ENCODE data around the gene CFAP61. TPM values are rescaled to one million over a fixed set of nuclear protein-coding genes. Genes with fewer than 3 reads are reported as not detected.
A peak's percentile ranks its signal among the peaks of the same experiment; 100 is the strongest.

CFAP61 gene
- total RNA-seq, 1 donor from 2014 or later, result not detected

DNA sequence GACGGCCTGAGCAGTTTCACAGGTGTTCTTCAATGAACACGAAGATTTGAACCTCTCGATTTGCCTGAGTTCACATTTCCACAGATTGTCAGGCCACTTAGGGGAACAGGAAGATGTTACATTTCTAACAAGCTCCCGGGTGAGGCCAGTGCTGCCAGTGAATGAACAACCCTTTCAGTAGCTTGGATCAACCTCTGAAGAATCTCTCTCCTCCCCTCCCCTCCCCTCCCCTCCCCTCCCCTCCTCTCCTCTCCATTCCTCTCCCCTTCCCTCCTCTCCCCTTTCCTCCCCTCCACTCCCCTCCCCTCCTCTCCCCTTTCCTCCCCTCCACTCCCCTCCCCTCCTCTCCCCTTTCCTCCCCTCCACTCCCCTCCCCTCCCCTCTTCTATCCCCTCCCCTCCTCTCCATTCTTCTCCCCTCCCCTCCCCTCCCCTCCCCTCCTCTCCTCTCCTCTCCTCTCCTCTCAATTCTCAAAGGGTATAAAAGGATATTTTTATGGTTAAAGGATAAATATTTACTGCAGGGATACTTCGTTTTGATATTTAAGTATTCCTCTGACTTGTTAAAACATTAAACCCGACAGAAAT, 201.5 kb downstream of the CFAP61 start:
- no peaks in the 10 kb centered on the region for H3K9me3 ChIP-seq
- TF ChIP-seq, protein P1, sequence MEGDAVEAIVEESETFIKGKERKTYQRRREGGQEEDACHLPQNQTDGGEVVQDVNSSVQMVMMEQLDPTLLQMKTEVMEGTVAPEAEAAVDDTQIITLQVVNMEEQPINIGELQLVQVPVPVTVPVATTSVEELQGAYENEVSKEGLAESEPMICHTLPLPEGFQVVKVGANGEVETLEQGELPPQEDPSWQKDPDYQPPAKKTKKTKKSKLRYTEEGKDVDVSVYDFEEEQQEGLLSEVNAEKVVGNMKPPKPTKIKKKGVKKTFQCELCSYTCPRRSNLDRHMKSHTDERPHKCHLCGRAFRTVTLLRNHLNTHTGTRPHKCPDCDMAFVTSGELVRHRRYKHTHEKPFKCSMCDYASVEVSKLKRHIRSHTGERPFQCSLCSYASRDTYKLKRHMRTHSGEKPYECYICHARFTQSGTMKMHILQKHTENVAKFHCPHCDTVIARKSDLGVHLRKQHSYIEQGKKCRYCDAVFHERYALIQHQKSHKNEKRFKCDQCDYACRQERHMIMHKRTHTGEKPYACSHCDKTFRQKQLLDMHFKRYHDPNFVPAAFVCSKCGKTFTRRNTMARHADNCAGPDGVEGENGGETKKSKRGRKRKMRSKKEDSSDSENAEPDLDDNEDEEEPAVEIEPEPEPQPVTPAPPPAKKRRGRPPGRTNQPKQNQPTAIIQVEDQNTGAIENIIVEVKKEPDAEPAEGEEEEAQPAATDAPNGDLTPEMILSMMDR (IDR thresholded peaks at IDR 0.05), result no peak
- H3K4me1 ChIP-seq, result no peaks in the 10 kb centered on the region
- ATAC-seq, result no peak
- no peak overlapping the region for H3K4me3 ChIP-seq
- no peaks in the 10 kb centered on the region for H3K27me3 ChIP-seq
- no peak for DNase-seq
- no peak overlapping the region for H3K27ac ChIP-seq
- H3K36me3 ChIP-seq, result no peaks in the 10 kb centered on the region
- intact Hi-C loops (cut with DNase I), result no loop called here

DNA sequence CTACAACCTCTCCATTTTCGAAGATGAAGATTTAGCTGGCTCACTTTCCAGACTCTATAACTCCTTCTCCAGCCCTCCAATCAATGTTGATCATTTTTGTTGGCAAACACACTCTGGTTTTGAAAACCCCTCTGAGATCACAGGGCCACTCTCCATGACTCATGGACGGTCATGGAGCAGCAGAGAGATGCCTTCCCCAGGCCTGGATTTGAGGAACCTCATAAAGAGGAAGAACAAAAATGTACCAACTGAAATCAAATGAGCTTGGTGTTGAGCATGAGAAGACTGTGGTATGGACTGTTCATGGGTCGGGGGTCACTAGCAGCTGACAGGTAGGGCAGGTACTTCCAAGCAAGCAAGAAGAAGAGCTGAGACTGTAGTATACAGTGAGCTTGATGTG, 202.8 kb downstream of the CFAP61 start:
- no peak overlapping the region for H3K27ac ChIP-seq
- intact Hi-C loops (cut with DNase I), result no loop called here
- no peaks in the 10 kb centered on the region for H3K4me1 ChIP-seq

DNA sequence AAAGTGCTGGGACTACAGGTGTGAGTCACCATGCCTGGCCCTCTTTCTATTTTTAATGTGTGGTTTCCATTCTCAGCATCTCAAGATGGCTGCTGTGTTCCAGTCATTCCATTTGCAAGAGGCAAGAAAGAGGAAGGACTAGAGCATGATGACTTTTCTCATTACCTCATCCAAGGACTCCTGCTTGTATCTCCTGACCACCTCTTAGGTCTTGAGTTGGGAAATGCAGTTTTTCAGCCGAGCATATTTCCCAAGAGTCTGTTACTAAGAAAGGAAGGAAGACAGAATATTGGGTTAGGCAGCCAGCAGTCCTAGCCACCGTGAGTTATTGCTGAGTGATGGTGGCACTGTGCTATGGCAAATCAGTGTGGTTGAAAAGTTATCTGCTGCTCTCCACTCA, 207.2 kb downstream of the CFAP61 start:
- no peak for DNase-seq
- no peak overlapping the region for H3K27ac ChIP-seq
- peak; percentile 79 for ATAC-seq
- H3K36me3 ChIP-seq, result no peaks in the 10 kb centered on the region
- no peaks in the 10 kb centered on the region for H3K27me3 ChIP-seq
- intact Hi-C loops (cut with DNase I), result no loop called here
- no peaks in the 10 kb centered on the region for H3K4me1 ChIP-seq
- no peak overlapping the region for H3K4me3 ChIP-seq
- TF ChIP-seq, protein P1 (IDR thresholded peaks at IDR 0.05), result no peak
- H3K9me3 ChIP-seq, result no peaks in the 10 kb centered on the region

More for the DNA sequence above, 202.8 kb downstream of the CFAP61 start:
- Histone ChIP-seq H3K27me3 (no peaks in the 10 kb centered on the region), H3K36me3 (no peaks in the 10 kb centered on the region), H3K4me3 (no peak overlapping the region), H3K9me3 (no peaks in the 10 kb centered on the region)
- DNase-seq (no peak), ATAC-seq (peak; percentile 85)
- TF ChIP-seq, protein P1 (IDR thresholded peaks at IDR 0.05), result no peak

DNA sequence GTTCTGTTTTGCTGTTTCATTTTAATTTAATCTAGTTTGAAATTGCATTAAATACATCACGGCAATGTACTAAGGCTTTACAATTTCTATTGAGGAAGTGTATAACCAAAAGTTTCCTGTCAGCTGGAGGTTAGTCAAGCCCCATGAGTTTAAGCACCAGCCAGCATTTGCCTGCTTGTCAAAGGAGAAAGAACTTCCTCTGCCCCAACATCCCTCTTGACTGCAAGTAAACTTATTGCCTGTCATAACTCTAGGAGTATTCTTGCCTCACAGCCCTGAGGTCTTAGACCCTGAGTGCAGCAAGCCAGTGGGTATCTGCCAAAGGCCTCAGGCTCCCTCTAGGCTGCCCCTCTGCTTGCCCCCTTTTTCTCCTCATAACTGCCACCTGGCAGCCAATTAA, 208.8 kb downstream of the CFAP61 start:
- Histone ChIP-seq H3K27me3 (no peaks in the 10 kb centered on the region), H3K4me3 (no peak overlapping the region), H3K4me1 (no peaks in the 10 kb centered on the region), H3K9me3 (no peaks in the 10 kb centered on the region), H3K36me3 (no peaks in the 10 kb centered on the region), H3K27ac (no peak overlapping the region)
- ATAC-seq (peak; percentile 85), DNase-seq (no peak)
- TF ChIP-seq, protein P1 (IDR thresholded peaks at IDR 0.05), result no peak
- intact Hi-C loops (cut with DNase I), result no loop called here

DNA sequence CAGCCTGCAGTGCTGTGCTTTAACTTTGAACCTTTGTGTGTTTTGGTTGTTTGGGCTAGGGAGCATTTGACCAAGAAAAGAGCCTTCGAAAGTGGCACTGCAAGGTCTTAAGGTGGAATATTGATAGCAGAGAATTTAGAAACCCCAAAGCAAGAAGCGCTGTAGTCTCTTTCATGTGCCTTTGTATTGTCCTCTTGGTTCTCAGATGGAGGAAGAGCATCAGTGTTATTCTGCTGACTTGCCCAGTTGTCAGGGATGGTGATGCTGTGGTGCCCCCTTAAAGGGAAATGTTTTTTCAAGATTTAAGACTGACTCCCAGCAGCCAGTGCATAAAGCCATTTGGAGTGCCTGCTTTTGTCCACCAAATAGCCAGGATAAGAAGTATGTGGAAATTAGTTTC, 212.9 kb downstream of the CFAP61 start:
- H3K4me3 ChIP-seq, result no peak overlapping the region
- no peaks in the 10 kb centered on the region for H3K9me3 ChIP-seq
- intact Hi-C loops (cut with DNase I), result no loop called here
- DNase-seq, result no peak
- no peak overlapping the region for H3K27ac ChIP-seq
- H3K4me1 ChIP-seq, result no peaks in the 10 kb centered on the region
- ATAC-seq, result no peak
- TF ChIP-seq, protein P1 (IDR thresholded peaks at IDR 0.05), result no peak
- no peaks in the 10 kb centered on the region for H3K27me3 ChIP-seq
- no peaks in the 10 kb centered on the region for H3K36me3 ChIP-seq

DNA sequence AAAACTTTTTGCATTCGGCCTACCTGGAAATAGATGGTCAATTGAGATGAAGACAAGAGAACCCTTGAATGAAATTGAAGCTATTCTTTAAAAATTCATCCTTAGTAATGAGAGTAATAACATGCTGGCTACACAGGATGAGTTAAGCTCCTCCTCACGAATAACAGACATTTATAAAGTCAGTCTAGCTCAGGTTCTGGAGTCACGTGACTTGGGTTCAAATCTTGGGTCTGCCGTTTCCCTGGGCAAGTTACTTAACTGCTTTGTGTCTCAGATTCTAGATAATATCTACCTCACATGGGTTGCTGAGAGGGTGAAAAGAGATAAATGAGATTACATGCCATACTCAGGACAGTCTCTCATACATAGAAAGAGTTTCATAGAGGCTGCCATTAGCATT, 214.2 kb downstream of the CFAP61 start:
- DNase-seq, result no peak
- H3K4me1 ChIP-seq, result no peaks in the 10 kb centered on the region
- intact Hi-C loops (cut with DNase I), result no loop called here

More for the DNA sequence above, 214.2 kb downstream of the CFAP61 start:
- Histone ChIP-seq H3K9me3 (no peaks in the 10 kb centered on the region), H3K4me3 (no peak overlapping the region), H3K27ac (no peak overlapping the region), H3K36me3 (no peaks in the 10 kb centered on the region), H3K27me3 (no peaks in the 10 kb centered on the region)
- TF ChIP-seq, protein P1 (IDR thresholded peaks at IDR 0.05), result no peak
- ATAC-seq, result no peak

Data from upper lobe of right lung (tissue), 1 donor.